ENCODE measurements around the gene PTPRA. TPM values are rescaled to one million over a fixed set of nuclear protein-coding genes. Genes with fewer than 3 reads are reported as not detected.

The PTPRA gene
- total RNA-seq, 1 experiment from 2014 or later = 57.0 TPM

DNA sequence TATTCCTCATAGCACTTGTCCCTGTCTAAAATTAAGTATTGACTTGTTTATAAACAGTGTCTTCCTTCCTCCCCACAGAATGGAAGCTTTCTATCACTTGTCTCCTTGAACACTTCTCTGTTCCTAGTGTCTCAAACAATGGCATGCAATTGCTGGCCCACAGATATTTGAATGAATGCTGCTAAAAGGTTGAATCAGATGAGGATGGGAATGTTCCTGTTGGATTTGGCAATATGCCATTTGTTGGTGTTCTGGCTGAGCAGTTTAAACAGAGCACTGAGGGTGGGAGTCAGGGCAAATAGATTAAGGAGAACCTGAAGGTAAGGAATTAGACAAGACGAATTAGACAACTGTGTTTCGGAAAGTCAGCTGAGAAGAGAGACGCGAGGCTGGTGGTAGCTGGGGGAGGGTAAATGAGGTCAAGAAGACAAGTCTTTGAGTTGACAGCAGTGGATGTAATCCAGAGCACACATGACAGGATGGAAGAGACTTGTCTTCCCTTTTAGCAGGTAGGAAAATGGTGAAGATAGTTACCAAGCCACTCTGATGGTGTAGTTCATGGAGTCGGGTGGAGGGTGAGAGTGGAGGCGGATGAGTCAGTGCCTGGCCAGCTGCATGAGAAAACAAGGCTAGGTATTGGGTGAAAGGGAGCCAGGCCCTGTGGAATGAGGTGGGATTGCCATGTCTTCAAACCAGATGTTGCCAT lies 111.8 kb downstream of the PTPRA start:
- ChIA-PET POLR2A (no interaction called here), CTCF (interaction anchor here (1.2 kb wide), 1 partner anchor 16 kb away, joined by 4 read pairs; no protein-coding TSS in a partner anchor)
- H3K9me3 ChIP-seq = no peaks in the 10 kb centered on the region
- H3K27me3 ChIP-seq (replicated peaks; ENCODE audit: control insufficient read depth, insufficient read depth, low read length) = no peaks in the 10 kb centered on the region
- no peaks in the 10 kb centered on the region for H3K27me3 Mint-ChIP-seq (ENCODE audit: insufficient read depth, unreplicated experiment)
- no peaks in the 10 kb centered on the region for H3K4me1 ChIP-seq
- H3K36me3 ChIP-seq (ENCODE audit: control insufficient read depth, insufficient read depth, low read length) = no peaks in the 10 kb centered on the region; the same call in 1 of the 2 replicates
- intact Hi-C loops (cut with micrococcal nuclease; ENCODE audit: unreplicated experiment) = loop anchor here (5.0 kb wide), 1 partner anchor 73 kb away; no protein-coding TSS in a partner anchor
- no peak overlapping the region for H3K27ac Mint-ChIP-seq (ENCODE audit: unreplicated experiment)
- DNase-seq = no peak
- no peak overlapping the region for H3K4me3 ChIP-seq (ENCODE audit: low read depth, low read length)
- no peak overlapping the region for H3K4me3 Mint-ChIP-seq (ENCODE audit: unreplicated experiment)
- BruUV-seq (replicated peaks) = no TSS peak
- no peaks in the 10 kb centered on the region for H3K4me1 Mint-ChIP-seq (ENCODE audit: low read depth, unreplicated experiment)
- H3K9me3 Mint-ChIP-seq (ENCODE audit: unreplicated experiment) = no peaks in the 10 kb centered on the region
- peaks cover 15% of the 10 kb centered on the region for H3K36me3 Mint-ChIP-seq (ENCODE audit: insufficient read depth, unreplicated experiment)
- TF ChIP-seq CTCF (IDR thresholded peaks at IDR 0.05; ENCODE audit: insufficient read depth in 1 of 2, low read depth in 1 of 2, low read length in 1 of 2, severe bottlenecking in 1 of 2, unreplicated experiment in 1 of 2) = no peak

- POLR2A ChIA-PET = no interaction called here
- no peaks in the 10 kb centered on the region for H3K9me3 Mint-ChIP-seq (ENCODE audit: unreplicated experiment)
- peaks cover 29% of the 10 kb centered on the region for H3K36me3 Mint-ChIP-seq (ENCODE audit: insufficient read depth, unreplicated experiment)
- Histone ChIP-seq H3K4me3 (ENCODE audit: low read depth, low read length) (no peak overlapping the region), H3K27me3 (replicated peaks; ENCODE audit: control insufficient read depth, insufficient read depth, low read length) (no peaks in the 10 kb centered on the region), H3K4me1 (no peaks in the 10 kb centered on the region), H3K36me3 (ENCODE audit: control insufficient read depth, insufficient read depth, low read length) (no peaks in the 10 kb centered on the region; the same call in 1 of the 2 replicates), H3K9me3 (no peaks in the 10 kb centered on the region)
- intact Hi-C loops (cut with micrococcal nuclease; ENCODE audit: unreplicated experiment) = no loop called here
- H3K27me3 Mint-ChIP-seq (ENCODE audit: insufficient read depth, unreplicated experiment) = no peaks in the 10 kb centered on the region
- no peak overlapping the region for H3K4me3 Mint-ChIP-seq (ENCODE audit: unreplicated experiment)
- H3K27ac Mint-ChIP-seq (ENCODE audit: unreplicated experiment) = no peak overlapping the region
- CTCF ChIA-PET = no interaction called here
- no peak for DNase-seq
- TF ChIP-seq CTCF (IDR thresholded peaks at IDR 0.05; ENCODE audit: insufficient read depth in 1 of 2, low read depth in 1 of 2, low read length in 1 of 2, severe bottlenecking in 1 of 2, unreplicated experiment in 1 of 2) = no peak
- no TSS peak for BruUV-seq (replicated peaks)
- no peaks in the 10 kb centered on the region for H3K4me1 Mint-ChIP-seq (ENCODE audit: low read depth, unreplicated experiment)
These were observed 113.2 kb downstream of the PTPRA start for GRCh38 chr20:2986466-2986865.

GRCh38 chr20:2987861-2988260 lies 114.6 kb downstream of the PTPRA start:
- Histone ChIP-seq H3K36me3 (ENCODE audit: control insufficient read depth, insufficient read depth, low read length) (no peaks in the 10 kb centered on the region; the same call in 1 of the 2 replicates), H3K4me3 (ENCODE audit: low read depth, low read length) (no peak overlapping the region), H3K4me1 (no peaks in the 10 kb centered on the region), H3K9me3 (no peaks in the 10 kb centered on the region), H3K27me3 (replicated peaks; ENCODE audit: control insufficient read depth, insufficient read depth, low read length) (no peaks in the 10 kb centered on the region)
- no peaks in the 10 kb centered on the region for H3K4me1 Mint-ChIP-seq (ENCODE audit: low read depth, unreplicated experiment)
- no peak for TF ChIP-seq CTCF (IDR thresholded peaks at IDR 0.05; ENCODE audit: insufficient read depth in 1 of 2, low read depth in 1 of 2, low read length in 1 of 2, severe bottlenecking in 1 of 2, unreplicated experiment in 1 of 2)
- H3K9me3 Mint-ChIP-seq (ENCODE audit: unreplicated experiment) = no peaks in the 10 kb centered on the region
- intact Hi-C loops (cut with micrococcal nuclease; ENCODE audit: unreplicated experiment) = no loop called here
- H3K27ac Mint-ChIP-seq (ENCODE audit: unreplicated experiment) = no peak overlapping the region
- no peak overlapping the region for H3K4me3 Mint-ChIP-seq (ENCODE audit: unreplicated experiment)
- DNase-seq = no peak
- peaks cover 38% of the 10 kb centered on the region for H3K36me3 Mint-ChIP-seq (ENCODE audit: insufficient read depth, unreplicated experiment)
- CTCF ChIA-PET = no interaction called here
- no TSS peak for BruUV-seq (replicated peaks)
- POLR2A ChIA-PET = no interaction called here
- no peaks in the 10 kb centered on the region for H3K27me3 Mint-ChIP-seq (ENCODE audit: insufficient read depth, unreplicated experiment)
